Measurements from ENCODE around the gene ZYX. TPM values are rescaled to one million over a fixed set of nuclear protein-coding genes. Genes with fewer than 3 reads are reported as not detected.

The ZYX gene
- total RNA-seq, 4 donors from 2014 or later = 57.5 to 96.9 (median 72.7) TPM

DNA sequence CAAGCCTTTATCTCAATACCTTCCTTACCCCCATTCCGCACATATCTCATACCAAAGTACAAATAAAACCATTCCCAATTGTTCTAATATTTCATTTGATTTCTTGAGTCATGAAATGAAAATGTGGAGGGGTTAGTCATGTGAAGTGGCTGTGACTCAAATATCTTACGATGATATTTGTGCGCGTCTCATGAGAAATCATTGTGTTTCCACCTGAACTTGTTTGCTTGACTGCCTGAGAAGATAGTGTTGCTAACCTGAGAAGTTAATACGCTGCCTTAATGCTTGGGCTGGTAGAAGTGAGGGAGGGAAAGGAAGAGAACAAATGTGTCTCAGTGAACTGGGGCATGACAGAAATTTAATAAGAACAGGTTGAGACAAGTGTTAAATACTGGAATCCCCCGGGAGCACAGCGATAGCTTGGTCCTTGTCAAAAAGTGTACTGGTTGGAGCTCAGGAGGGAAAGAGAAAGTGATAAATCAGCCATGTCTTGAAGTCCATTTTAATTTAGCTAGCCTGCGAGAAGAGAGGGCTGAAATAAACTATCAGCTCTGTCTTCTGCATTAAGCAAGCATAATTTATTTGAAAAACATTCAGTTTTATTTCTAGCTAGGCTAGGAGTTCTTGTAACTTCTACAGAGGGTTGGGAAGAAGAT lies 34.7 kb downstream of the ZYX start:
- no peaks in the 10 kb centered on the region for H3K9me3 ChIP-seq
- TF ChIP-seq EP300 (IDR thresholded peaks at IDR 0.05) = no peak
- TF ChIP-seq, protein P1, sequence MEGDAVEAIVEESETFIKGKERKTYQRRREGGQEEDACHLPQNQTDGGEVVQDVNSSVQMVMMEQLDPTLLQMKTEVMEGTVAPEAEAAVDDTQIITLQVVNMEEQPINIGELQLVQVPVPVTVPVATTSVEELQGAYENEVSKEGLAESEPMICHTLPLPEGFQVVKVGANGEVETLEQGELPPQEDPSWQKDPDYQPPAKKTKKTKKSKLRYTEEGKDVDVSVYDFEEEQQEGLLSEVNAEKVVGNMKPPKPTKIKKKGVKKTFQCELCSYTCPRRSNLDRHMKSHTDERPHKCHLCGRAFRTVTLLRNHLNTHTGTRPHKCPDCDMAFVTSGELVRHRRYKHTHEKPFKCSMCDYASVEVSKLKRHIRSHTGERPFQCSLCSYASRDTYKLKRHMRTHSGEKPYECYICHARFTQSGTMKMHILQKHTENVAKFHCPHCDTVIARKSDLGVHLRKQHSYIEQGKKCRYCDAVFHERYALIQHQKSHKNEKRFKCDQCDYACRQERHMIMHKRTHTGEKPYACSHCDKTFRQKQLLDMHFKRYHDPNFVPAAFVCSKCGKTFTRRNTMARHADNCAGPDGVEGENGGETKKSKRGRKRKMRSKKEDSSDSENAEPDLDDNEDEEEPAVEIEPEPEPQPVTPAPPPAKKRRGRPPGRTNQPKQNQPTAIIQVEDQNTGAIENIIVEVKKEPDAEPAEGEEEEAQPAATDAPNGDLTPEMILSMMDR (IDR thresholded peaks at IDR 0.05) = no peak
- TF ChIP-seq POLR2A (IDR thresholded peaks at IDR 0.05) = no peak
- H3K27ac ChIP-seq = no peak overlapping the region
- H3K4me1 ChIP-seq = peaks cover 0 to 6% (median 0%) of the 10 kb centered on the region in 4 donors
- H3K4me3 ChIP-seq = no peak overlapping the region
- 86 to 89% methylated on average over 8 of the region's 8 CpGs for whole genome bisulfite sequencing, 2 donors
- DNase-seq (ENCODE audit: low spot score in 2 of 2) = no peak
- no peaks in the 10 kb centered on the region for H3K27me3 ChIP-seq
- H3K36me3 ChIP-seq = no peaks in the 10 kb centered on the region

- H3K27ac ChIP-seq = no peak overlapping the region
- no peak overlapping the region for H3K4me3 ChIP-seq
- H3K4me1 ChIP-seq = no peaks in the 10 kb centered on the region
- no peak for TF ChIP-seq POLR2A (IDR thresholded peaks at IDR 0.05)
- TF ChIP-seq, protein P1 (IDR thresholded peaks at IDR 0.05) = peak; percentile 66 to 82 (median 74)
- WGBS, 2 donors = 1 to 4% methylated on average over 3 of the region's 3 CpGs
- H3K27me3 ChIP-seq = no peaks in the 10 kb centered on the region
- no peaks in the 10 kb centered on the region for H3K9me3 ChIP-seq
- DNase-seq (ENCODE audit: low spot score in 2 of 2) = peak in 1 of 2 donors; percentile 55
- no peaks in the 10 kb centered on the region for H3K36me3 ChIP-seq
Observed at GRCh38 chr7:143416565-143417149, 35.5 kb downstream of the ZYX start.

GRCh38 chr7:143417734-143418383 lies 36.7 kb downstream of the ZYX start:
- H3K27ac ChIP-seq = no peak overlapping the region
- no peaks in the 10 kb centered on the region for H3K9me3 ChIP-seq
- no peaks in the 10 kb centered on the region for H3K36me3 ChIP-seq
- no peak overlapping the region for H3K4me3 ChIP-seq
- DNase-seq (ENCODE audit: low spot score in 2 of 2) = no peak
- H3K27me3 ChIP-seq = no peaks in the 10 kb centered on the region
- TF ChIP-seq, protein P1 (IDR thresholded peaks at IDR 0.05) = no peak
- no peak for TF ChIP-seq EP300 (IDR thresholded peaks at IDR 0.05)
- no peak for TF ChIP-seq POLR2A (IDR thresholded peaks at IDR 0.05)
- 34 to 36% methylated on average over 1 of the region's 1 CpG for WGBS, 2 donors
- no peaks in the 10 kb centered on the region for H3K4me1 ChIP-seq

DNA sequence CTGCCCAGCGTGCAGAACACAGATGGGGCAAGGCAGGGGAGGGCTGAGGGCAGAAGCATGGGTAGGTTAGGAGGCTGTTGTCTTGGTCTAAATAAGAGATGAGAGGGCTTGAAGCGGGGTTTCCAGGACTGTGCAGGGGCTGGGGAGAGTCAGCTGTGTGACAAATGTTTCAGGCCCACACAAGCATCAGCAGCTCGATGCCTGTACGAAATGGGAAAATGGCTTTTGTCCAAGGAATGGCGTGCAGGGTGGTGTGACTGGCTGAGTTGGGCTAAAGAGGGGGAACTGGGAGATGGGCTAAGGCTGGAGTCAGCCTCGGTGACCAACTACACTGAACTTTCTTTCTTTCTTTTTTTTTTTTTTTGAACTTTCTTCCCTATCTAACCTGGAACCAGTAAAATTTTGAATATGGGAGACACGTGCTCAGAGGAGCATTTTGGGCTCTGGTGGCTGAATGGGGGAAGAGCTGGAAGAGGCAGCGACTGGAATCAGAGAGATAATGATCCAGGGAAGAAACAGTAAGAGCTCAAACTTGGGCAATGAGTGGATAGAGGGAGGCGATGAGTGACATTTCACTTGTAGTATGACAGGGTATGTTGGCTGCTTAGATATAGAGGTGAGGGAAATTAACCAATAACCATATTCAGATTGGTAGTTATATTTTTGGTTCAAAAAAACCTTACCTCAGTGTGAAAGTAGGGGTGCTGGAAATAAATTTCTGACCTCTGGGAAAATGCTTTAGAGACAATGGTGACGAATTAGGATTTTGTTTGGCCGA lies 37.7 kb downstream of the ZYX start:
- TF ChIP-seq, protein P1 (IDR thresholded peaks at IDR 0.05) = no peak
- TF ChIP-seq EP300 (IDR thresholded peaks at IDR 0.05) (no peak), POLR2A (IDR thresholded peaks at IDR 0.05) (no peak)
- no peak overlapping the region for H3K27ac ChIP-seq
- no peaks in the 10 kb centered on the region for H3K9me3 ChIP-seq
- H3K36me3 ChIP-seq = no peaks in the 10 kb centered on the region
- H3K4me3 ChIP-seq = no peak overlapping the region
- no peaks in the 10 kb centered on the region for H3K4me1 ChIP-seq
- no peaks in the 10 kb centered on the region for H3K27me3 ChIP-seq
- no peak for DNase-seq (ENCODE audit: low spot score in 2 of 2)
- WGBS, 2 donors = 85 to 86% methylated on average over 11 of the region's 11 CpGs

Data from tibial nerve (tissue), 4 donors.